Heart left ventricle (tissue), 16 donors: ENCODE results near the gene CR1L. TPM values are rescaled to one million over a fixed set of nuclear protein-coding genes. Genes with fewer than 3 reads are reported as not detected.

Experiments used
- ATAC-seq, 4 donors: fragments of 200-7000 bp; cut with Tn5 transposase; one replicate each; pipeline ENCODE4 v1.9.1; 2020 to 2022; ENCODE audit warnings: moderate library complexity in 4 of 4, mild to moderate bottlenecking in 3 of 4, moderate number of reproducible peaks in 1 of 4
- DNase-seq, 5 donors: peaks; one replicate each; pipeline ENCODE4 v3.0.0-alpha.2; 2020
- H3K27ac ChIP-seq, 12 donors: fragments of 200-600 bp; sonication (generic) in 4 of 12; one replicate each; pipeline versions ENCODE4 v1.5.0 to v1.8.0; 2016 to 2022; ENCODE audit warnings: mild to moderate bottlenecking in 2 of 12
- H3K27me3 ChIP-seq, 9 donors: fragments of 200-600 bp; sonication (generic) in 2 of 9; one replicate each; pipeline versions ENCODE4 v1.5.1 to v1.8.0; 2016 to 2022; ENCODE audit warnings: mild to moderate bottlenecking in 3 of 9
- H3K36me3 ChIP-seq, 9 donors: fragments of 200-600 bp; sonication (generic) in 2 of 9; one replicate each; pipeline versions ENCODE4 v1.5.0 to v1.8.0; 2018 to 2022; ENCODE audit warnings: mild to moderate bottlenecking in 2 of 9
- H3K4me1 ChIP-seq, 12 donors: fragments of 200-600 bp; sonication (generic) in 4 of 12; one replicate each; pipeline versions ENCODE4 v1.5.0 to v1.8.0; 2016 to 2022; ENCODE audit warnings: mild to moderate bottlenecking in 3 of 12
- H3K4me3 ChIP-seq, 12 donors: fragments of 200-600 bp; sonication (generic) in 4 of 12; one replicate each; pipeline versions ENCODE4 v1.5.0 to v1.8.0; 2017 to 2022; ENCODE audit warnings: mild to moderate bottlenecking in 9 of 12, moderate library complexity in 4 of 12
- H3K9me3 ChIP-seq, 12 donors: fragments of 200-600 bp; sonication (generic) in 4 of 12; one replicate each; pipeline versions ENCODE4 v1.5.0 to v1.8.0; 2016 to 2022; ENCODE audit warnings: mild to moderate bottlenecking in 1 of 12
- POLR2A ChIP-seq, 2 donors: fragments of 450-650 bp; IDR thresholded peaks; one replicate each; pipeline ENCODE4 v1.6.1; 2017; ENCODE audit warnings: antibody characterized with exemption in 2 of 2, mild to moderate bottlenecking in 2 of 2, moderate library complexity in 2 of 2
- WGBS, 4 donors: extraction: QIAGEN DNeasy Blood & Tissue Kit in 2 of 4; methylation state at CpG; one replicate each; pipeline versions ENCODE4 v1.1.5 to v1.1.7; 2013 to 2018; 5-methylcytosine and 5-hydroxymethylcytosine counted together
- intact Hi-C, 10 donors: fragments of 100-400 bp; cut with DNase I; formaldehyde crosslinking; loops; one replicate each; pipeline versions ENCODE4 v1.11.1 to v1.14.2; 2022
- polyA plus RNA-seq, 2 donors: library from polyadenylated mRNA; stranded (reverse); fragments of 200-250 nt; gene quantifications; one replicate each; pipeline ENCODE4 v1.2.3, GENCODE V29; 2013
- total RNA-seq, 9 donors: library from RNA; depleted of rRNA in 2 of 9; stranded (reverse); fragments of >200 nt in 2 of 9; fragmentation: NEBNext Ultra II Directional in 3 of 9; extraction: Animal tissue kit (Norgen Biotek cat#: 25700) in 3 of 9; gene quantifications; one replicate each; pipeline versions ENCODE4 v1.1.0 to v1.2.4, GENCODE V29; 2016 to 2023
- TF ChIP-seq, protein P1 (sequence below), 12 donors: fragments of 200-600 bp; sonication (generic) in 4 of 12; IDR thresholded peaks; one replicate each; pipeline versions ENCODE4 v1.5.0 to v1.8.0; 2018 to 2022; ENCODE audit warnings: antibody characterized with exemption in 12 of 12, mild to moderate bottlenecking in 5 of 12
- donor health status: ischemic (EF 13 %, LVEDD 7.1; RV severe dilation, severe dysfunction).
- donor health status: healthy with polysubstance abuse.
- donor health status: DM: no; HTN: yes; CAD: no.
- donor health status: DM: no; HTN: no; CAD: no.
- donor health status: ischemic (EF 25% LVEDD 6.9; RV normal size, moderate dysfunction).
- donor health status: ischemic (EF 25% LVEDD 5.7; RV mildly dilated, moderate dysfunction).
- donor health status: healthy.
- donor health status: DM: yes; HTN: yes; CAD: no.
- donor health status: ischemic (EF 35%, LVEDD 5.7; RV mildly dilated, moderate dysfunction).
- donor health status: nonischemic (EF 11% LVEDD 7.7; RV severe dilation, severe dysfunction).
- donor health status: DM: yes; HTN: yes; CAD: no.
- donor health status: PGD.
- donor health status: ischemic (EF 29% LVEDD 5.4; RV normal size, mild dysfunction).
- donor health status: nonischemic (EF 23%, LVEDD 6.1; RV moderate dilation, normal function).

The CR1L gene
- total and polyA plus RNA-seq, 11 donors = 0.41 to 1.1 TPM; not detected in 9

DNA sequence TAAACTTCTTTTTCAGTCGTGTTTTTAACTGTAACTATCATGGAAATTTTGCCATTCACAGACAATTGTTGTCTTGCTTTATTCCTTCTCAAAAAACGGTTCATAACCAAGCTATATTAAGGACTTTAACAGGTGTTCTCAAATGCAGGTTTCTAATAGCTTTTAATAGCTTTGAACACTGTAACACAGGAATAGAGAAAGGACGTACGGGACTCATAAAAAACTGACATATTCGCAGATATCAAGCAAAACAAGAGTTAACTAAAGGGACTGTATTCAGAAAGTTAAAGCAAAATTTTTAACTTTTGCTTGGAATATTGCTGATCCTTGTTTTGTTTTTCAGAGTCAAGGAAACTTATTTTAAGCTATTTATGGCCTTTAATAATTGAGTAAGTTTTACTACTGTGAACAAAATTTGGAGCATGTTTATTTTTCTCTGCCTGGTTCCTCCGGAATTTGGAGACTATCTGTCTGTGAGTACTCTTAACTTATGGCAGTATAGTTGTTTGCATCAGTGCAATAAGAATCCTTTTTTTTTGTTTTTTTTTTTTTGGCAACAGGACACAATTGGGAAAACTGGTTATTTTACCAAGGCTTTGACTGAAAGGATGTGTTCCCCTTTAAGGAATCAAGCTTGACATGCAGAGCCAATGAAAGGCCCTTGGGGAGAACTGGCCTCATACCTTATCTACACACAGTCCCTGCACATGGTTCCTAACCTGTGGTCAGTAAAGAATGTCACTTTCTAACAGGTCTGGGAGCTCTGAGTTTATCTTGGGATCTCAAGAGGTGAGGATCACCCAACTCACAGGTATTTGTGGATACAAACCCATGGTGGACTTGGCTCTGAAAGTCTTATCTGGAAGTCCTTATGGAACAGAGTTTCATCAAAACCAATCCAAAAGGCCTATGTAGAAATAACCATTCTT is 101.2 kb downstream of the CR1L start:
- ATAC-seq = no peak
- intact Hi-C loops = no loop called here
- no peaks in the 10 kb centered on the region for H3K27me3 ChIP-seq
- H3K9me3 ChIP-seq = no peaks in the 10 kb centered on the region
- no peak for DNase-seq
- 84 to 88% (median 84%) methylated on average over 6 of the region's 6 CpGs for WGBS, 4 donors
- H3K4me1 ChIP-seq = peaks cover 0 to 31% (median 17%) of the 10 kb centered on the region in 12 donors
- TF ChIP-seq, protein P1, sequence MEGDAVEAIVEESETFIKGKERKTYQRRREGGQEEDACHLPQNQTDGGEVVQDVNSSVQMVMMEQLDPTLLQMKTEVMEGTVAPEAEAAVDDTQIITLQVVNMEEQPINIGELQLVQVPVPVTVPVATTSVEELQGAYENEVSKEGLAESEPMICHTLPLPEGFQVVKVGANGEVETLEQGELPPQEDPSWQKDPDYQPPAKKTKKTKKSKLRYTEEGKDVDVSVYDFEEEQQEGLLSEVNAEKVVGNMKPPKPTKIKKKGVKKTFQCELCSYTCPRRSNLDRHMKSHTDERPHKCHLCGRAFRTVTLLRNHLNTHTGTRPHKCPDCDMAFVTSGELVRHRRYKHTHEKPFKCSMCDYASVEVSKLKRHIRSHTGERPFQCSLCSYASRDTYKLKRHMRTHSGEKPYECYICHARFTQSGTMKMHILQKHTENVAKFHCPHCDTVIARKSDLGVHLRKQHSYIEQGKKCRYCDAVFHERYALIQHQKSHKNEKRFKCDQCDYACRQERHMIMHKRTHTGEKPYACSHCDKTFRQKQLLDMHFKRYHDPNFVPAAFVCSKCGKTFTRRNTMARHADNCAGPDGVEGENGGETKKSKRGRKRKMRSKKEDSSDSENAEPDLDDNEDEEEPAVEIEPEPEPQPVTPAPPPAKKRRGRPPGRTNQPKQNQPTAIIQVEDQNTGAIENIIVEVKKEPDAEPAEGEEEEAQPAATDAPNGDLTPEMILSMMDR (IDR thresholded peaks at IDR 0.05) = no peak
- no peak for TF ChIP-seq POLR2A (IDR thresholded peaks at IDR 0.05)
- H3K4me3 ChIP-seq = no peak overlapping the region
- H3K36me3 ChIP-seq = no peaks in the 10 kb centered on the region
- H3K27ac ChIP-seq = no peak overlapping the region

DNA sequence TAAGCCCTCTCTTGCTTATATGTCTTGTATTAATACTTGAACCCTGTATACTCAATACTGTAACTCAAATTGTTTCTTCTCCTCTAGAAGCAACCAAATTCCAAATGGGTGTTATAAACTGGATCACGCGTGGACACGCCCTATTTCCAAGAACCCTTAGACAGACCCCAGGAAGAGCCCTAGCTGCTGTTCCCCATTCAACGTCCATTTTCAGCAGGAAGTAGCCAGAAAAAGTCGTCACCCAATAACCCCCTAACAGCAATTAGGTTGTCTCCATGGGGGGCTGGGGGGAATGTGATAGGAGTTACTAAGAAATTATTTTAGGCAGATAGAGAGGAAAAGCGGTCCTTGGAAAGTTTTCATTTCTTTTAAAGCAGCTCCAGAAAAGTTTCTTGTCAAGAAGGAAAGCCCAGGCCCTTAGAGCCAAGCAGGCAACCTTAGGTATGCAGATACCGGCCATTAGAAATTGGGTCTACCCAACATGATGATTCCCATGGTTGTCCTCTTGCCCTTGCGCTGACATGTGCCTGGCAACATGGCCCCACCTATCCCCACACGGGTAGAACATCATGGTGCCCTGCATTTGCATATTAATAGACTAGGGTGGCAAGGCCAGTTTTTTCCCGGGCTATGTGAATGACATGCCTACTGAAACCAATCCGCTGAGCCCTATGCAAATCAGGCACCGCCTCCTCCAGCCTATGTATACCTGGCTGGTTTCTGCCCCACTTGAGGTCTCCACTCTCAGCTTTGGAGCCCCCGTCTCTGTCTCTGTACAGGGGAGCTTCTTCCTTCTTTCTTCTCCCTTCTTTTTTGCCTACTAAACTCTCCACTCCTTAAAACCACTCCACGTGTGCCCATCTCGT is 102.9 kb downstream of the CR1L start:
- intact Hi-C loops = no loop called here
- ATAC-seq (no peak), DNase-seq (no peak)
- no peaks in the 10 kb centered on the region for H3K9me3 ChIP-seq
- TF ChIP-seq, protein P1 (IDR thresholded peaks at IDR 0.05) = no peak
- TF ChIP-seq POLR2A (IDR thresholded peaks at IDR 0.05) = no peak
- H3K27me3 ChIP-seq = no peaks in the 10 kb centered on the region
- H3K27ac ChIP-seq = no peak overlapping the region
- WGBS, 4 donors = 89 to 93% (median 90%) methylated on average over 15 of the region's 15 CpGs
- H3K4me3 ChIP-seq = no peak overlapping the region
- peaks cover 0 to 33% (median 20%) of the 10 kb centered on the region in 12 donors for H3K4me1 ChIP-seq
- H3K36me3 ChIP-seq = no peaks in the 10 kb centered on the region

GRCh38 chr1:207748737-207749528 is 104.0 kb downstream of the CR1L start:
- intact Hi-C loops = no loop called here
- ATAC-seq (no peak), DNase-seq (no peak)
- Histone ChIP-seq H3K27me3 (no peaks in the 10 kb centered on the region), H3K4me3 (no peak overlapping the region), H3K9me3 (no peaks in the 10 kb centered on the region), H3K36me3 (no peaks in the 10 kb centered on the region), H3K4me1 (peaks cover 0 to 43% (median 30%) of the 10 kb centered on the region in 12 donors), H3K27ac (no peak overlapping the region)
- TF ChIP-seq POLR2A (IDR thresholded peaks at IDR 0.05) = no peak
- TF ChIP-seq, protein P1 (IDR thresholded peaks at IDR 0.05) = no peak
- 34 to 48% (median 44%) methylated on average over 2 of the region's 2 CpGs for WGBS, 4 donors
